ENCODE results near the gene KLK7.
"Not testable (repeated sequence)": the region's sequence is repeated elsewhere in the genome, so short reads cannot be mapped to it uniquely, and the experiment has no call there.

The KLK7 gene

GRCh38 chr19:51010066-51010795 lies 26.5 kb upstream of the KLK7 start:
- no peak for DNase-seq

GRCh38 chr19:51009061-51009891 lies 25.6 kb upstream of the KLK7 start:
- DNase-seq = no peak

DNA sequence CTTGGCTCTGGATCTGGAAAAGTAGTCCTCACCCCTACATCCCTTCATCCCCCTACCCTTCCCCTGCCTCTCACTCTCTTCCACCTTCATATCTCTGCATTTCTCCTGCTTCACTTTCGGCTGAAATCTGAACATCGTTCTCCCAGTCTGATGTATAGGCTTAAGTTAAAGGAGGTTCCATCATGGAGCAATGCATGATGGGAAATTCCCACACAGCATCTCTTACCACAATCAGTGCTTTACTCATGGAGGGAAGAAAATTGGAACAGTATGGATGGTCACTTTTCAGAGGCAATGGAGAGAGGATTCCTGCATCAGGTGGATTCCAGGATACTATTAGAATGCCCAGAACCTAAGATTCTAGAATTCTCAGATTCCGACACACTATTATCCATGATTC lies 23.8 kb upstream of the KLK7 start:
- DNase-seq = no peak

DNA sequence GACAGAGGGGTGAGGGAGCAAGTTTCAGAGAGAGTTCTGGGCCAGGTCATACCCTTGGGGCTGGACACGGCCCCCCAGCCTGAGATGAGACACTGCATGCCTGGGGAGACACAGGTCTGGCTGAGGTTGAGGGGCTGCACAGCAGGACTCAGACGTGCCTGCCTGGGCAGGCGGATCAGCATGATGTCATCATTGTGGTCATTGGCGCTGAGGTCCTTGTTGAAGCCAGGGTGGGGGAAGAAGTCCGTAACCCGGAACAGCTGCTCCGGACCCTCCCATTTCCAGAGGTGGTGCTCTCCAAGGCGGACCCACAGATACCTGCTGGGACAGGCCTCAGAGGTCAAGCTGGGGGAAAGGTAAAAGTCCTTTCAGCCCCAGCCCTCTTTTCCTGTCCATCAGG lies 22.7 kb upstream of the KLK7 start:
- DNase-seq = no peak

DNA sequence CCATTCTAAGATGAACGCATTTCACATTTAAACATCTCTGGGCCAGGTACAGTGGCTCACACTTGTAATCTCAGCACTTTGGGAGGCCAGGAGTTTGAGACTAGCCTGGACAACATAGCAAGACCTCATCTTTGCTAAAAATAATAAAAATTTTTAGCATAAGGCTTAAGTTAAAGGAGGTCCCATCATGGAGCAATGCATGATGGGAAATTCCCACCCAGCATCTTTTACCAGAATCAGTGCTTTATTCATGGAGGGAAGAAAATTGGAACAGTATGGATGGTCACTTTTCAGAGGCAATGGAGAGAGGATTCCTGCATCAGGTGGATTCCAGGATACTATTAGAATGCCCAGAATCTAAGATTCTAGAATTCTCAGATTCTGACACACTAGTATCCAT lies 21.5 kb upstream of the KLK7 start:
- DNase-seq = no peak

DNA sequence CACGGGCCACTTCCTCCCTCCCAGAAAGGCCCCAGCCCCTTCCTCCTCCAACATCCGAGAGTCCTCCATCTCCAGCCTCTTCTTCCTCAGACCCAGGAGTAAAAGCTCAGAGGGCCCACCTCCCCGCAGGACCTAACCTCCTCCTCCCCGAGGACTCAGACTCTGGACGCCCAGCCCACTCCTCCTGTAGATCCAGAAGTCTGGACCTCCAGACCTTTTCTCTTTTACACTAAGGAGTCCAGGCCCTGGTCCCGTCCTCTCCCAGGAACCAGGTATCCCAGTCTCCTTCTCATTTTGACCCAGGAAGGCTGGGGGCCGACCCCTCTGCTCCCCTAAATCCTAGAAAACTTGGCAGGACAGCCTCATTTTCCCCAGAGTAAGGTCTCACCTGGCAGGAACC lies 19.6 kb upstream of the KLK7 start:
- no peak for DNase-seq

GRCh38 chr19:51002542-51003311 lies 19.0 kb upstream of the KLK7 start:
- DNase-seq = no peak

DNA sequence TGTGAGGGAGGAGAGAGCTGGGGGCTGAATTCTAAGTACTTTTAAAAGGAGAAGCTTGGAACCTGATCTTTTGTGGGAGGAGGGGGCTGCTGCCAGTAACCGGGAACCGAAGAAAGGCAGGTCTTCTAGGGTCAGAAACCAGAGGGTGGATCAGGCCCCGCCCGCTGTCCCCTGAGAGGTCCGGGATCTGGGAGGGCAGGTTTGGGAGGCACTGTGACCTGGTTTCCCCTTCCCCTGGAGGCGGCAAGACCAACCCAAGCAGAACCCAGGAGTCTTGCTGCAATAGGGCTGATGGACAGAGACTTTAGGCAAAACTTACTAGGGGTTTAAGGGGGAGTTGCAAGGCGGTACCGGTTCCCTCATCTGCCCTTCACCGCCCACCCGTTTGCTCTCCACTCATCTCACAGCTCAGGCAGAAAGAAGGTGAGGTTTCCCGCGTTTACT lies 18.4 kb upstream of the KLK7 start:
- DNase-seq = no peak

DNA sequence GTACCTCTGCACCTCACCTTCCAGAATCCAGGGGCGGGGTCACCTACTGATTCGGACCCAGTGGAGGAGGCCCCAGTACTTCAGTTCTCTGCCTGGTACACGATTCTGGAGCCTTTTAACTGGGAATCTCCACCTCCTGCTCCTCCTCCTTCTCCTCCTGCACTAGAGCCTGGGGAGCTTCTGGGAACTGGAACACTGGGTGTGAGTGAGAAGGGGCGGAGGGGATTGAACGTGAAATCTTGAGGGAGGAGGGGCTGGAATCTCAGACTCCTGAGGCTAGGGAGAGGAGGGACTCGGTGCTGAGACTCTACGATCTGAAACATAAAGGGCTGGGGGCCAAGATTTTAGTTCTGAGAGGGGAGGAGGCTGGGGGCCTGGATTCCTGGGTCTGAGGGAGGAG lies 17.8 kb upstream of the KLK7 start, which contains the start of gene KLK8:
Gene KLK8, minus strand, starts transcription at position 90 of the 400 bp plus-strand sequence. CDS start 437 bp downstream, outside the sequence.
- DNase-seq = no peak

GRCh38 chr19:51000981-51001380 lies 17.3 kb upstream of the KLK7 start:
- no peak for DNase-seq

DNA sequence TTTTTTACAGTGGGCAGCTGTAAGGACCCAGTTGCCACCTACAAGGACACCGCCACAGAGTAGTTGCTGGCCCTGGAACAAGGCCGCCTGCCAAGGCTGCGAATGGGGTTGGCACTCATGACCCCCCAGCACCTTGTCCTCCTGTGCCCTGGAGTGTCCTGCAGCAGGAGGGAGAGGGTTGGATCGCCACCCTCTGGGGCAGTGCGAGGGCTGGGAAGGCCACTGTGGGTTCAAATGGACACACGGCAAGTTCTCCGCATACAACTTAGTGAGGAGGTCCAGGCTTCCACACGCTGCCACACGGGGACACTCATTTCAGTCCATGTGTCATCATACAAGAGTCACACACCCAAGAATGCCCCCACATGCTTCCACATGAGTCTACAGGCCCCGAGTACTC lies 16.7 kb upstream of the KLK7 start:
- no peak for DNase-seq

GRCh38 chr19:50998686-50999085 lies 15.0 kb upstream of the KLK7 start:
- DNase-seq = no peak

- DNase-seq = no peak
Measured at GRCh38 chr19:50998061-50998460, 14.3 kb upstream of the KLK7 start.

DNA sequence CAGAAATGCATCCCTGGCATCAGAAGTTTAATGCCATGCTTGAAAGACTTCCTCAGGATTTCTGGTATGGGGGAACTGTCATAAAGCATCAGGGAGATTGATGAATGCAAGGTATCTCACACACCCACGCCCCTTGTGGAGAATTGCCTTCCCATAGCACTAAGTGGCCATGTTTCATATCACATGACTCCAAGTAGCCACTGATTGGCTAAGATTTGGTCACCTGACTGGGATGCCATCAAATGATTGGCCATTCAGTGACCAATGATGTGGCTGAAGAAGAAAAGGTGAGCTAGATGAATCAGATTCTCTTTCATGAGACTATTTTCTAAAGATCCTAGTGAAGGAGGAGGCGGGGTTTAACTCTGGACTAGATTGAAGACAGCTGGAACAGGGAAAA lies 10.4 kb upstream of the KLK7 start:
- DNase-seq = no peak

GRCh38 chr19:50992666-50993035 lies 8.9 kb upstream of the KLK7 start:
- DNase-seq = no peak

DNA sequence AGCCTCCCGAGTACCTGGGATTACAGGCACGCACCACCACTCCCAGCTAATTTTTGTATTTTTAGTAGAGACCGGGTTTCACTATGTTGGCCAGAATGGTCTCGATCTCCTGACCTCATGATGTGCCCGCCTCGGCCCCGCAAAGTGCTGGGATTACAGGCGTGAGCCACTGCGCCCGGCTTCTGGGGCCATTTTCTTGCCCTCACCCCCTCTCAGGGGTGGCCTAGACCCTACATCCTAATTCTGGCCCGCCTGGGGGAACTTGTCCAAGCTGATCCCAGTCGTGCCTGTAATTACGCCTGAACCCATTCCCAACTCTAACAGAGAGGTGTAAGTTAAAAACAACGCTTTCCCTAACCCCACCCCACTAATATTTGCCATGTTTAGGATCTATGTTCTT lies 699 bp upstream of the KLK7 start:
- DNase-seq = not testable (repeated sequence)

DNA sequence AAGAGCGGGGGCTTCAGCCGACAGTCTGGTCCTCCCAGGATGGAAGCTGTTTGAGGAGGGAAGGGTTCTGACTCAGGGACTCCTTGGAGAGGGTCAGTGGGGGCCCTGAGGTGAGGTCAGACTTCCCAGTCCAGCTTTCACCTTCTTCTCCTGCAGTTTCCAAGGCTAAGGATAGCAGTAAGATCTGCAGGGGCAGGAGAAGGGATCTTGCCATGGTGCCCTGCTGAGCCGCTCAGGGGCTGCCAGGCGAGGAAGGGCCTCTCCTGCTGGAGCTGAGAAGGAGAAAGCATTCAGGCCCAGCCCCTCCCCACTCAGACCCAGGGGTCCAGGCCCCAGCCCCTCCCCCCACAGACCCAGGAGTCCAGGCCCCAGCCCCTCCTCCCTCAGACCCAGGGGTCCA lies 1.5 kb downstream of the KLK7 start:
- no peak for DNase-seq

GRCh38 chr19:50981587-50982146 lies 2.0 kb downstream of the KLK7 start:
- no peak for DNase-seq

GRCh38 chr19:50980208-50980607 lies 3.5 kb downstream of the KLK7 start:
- no peak for DNase-seq

DNA sequence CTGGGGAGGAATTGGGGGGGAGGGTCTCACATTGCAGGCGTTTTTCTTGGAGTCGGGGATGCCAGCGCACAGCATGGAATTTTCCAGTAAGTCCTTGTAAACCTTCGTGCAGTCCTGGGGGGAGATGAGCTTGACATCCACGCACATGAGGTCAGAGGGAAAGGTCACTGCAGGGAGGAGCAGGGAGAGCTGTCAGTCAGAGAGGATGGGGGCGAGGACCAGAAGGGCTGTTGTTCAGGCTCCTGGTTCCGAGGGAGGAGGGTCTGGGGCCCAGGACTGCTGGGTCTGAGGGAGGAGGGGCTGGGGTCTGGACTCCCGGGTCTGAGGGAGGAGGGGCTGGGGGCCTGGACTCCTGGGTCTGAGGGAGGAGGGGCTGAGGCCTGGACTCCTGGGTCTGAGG lies 4.0 kb downstream of the KLK7 start:
- DNase-seq = no peak

- no peak for DNase-seq
Measured at GRCh38 chr19:50978772-50979390, 4.8 kb downstream of the KLK7 start.

DNA sequence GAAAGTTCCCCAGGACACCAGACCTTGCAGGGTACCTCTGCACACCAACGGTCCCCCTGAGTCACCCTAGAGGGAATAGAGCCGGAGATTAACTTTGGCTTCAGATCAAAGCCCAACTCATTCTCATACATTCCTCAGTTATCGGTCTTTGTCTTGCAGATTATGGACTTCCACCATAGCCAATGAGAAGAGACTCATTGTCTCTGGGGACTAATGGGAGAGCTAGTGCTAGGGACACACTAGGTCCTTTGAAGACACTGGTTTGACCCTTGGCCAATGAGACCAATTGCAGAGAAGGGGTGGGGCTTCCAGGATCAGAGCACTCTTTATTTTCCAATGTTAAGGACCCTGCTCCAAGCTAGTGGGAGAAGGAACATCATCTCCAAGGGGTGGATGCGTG lies 6.1 kb downstream of the KLK7 start:
- no peak for DNase-seq

DNA sequence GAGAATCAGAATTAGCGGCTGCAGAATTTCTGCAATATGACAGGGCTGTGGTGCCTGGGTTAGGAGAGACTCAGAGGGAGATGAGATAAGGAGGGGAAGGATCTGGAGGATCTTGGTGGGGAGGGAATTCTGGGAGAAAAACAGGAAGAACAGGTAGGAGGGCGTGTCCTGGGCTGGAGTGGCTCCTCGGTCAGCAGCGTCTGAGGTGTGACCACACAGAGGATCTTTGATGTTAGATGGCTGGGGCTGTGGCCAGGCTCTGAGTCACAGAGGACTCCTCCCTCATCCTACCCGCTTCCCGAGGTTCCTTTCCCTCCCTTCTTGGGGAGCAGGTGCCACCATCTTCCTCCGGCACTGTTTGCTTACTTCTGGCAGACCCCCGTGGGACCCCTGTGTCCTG lies 8.0 kb downstream of the KLK7 start:
- DNase-seq = no peak

All from AML-193 (cell line).